Measurements from ENCODE around the gene PHTF2.

Gene PHTF2

DNA sequence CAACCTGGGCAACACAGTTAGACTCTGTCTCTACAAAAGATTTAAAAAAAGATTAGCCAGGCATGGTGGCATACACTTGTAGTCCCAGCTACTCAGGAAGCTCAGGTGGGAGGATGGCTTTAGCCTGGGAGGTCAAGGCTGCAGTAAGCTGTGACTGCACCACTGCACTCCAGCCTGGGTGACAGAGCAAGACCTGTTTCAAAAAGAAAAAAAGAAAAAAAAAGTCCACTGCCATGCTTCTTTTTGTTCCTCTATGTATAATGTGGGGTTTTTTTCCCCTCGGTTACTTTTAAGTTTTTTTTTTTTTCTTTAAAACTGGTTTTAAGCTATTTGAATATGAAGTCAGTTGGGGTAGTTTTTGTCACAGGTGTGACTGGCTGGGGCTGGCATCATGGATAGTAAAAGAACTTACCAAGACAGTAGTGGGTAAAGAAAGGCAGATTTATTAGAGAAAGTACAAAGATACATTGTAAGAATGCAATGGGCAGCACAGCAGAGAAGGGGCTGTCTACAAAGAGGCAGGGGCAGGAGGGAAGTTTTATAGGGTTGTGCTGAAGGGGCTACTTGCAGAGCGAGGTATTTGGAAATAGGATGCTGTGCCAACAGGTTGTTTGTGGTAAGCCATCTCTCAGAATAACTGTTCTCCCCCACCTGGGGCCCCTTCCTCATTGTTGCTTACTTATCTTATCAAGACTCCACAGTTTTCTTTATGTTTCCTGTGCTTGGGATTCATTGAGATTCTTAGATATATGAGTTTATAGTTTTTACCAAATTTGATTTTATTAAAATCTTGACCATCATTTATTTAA is 177.3 kb downstream of the PHTF2 start:
- CTCF ChIA-PET: interaction anchor here (0.7 kb wide), 1 partner anchor 63 kb away, joined by 5 read pairs; no protein-coding TSS in a partner anchor
- POLR2A ChIA-PET: no interaction called here
- H3K4me3 ChIP-seq (ENCODE audit: low read depth, low read length): no peak overlapping the region
- no peaks in the 10 kb centered on the region for H3K36me3 ChIP-seq (ENCODE audit: control insufficient read depth in 2 of 2, insufficient read depth in 1 of 2, low read length in 2 of 2)
- TF ChIP-seq, protein P1, sequence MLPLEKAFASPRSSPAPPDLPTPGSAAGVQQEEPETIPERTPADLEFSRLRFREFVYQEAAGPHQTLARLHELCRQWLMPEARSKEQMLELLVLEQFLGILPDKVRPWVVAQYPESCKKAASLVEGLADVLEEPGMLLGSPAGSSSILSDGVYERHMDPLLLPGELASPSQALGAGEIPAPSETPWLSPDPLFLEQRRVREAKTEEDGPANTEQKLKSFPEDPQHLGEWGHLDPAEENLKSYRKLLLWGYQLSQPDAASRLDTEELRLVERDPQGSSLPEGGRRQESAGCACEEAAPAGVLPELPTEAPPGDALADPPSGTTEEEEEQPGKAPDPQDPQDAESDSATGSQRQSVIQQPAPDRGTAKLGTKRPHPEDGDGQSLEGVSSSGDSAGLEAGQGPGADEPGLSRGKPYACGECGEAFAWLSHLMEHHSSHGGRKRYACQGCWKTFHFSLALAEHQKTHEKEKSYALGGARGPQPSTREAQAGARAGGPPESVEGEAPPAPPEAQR (tag by site-specific recombination; IDR thresholded peaks at IDR 0.05): no peak
- no peaks in the 10 kb centered on the region for H3K4me1 ChIP-seq (ENCODE audit: control insufficient read depth, insufficient read depth, low read length)
- no peak overlapping the region for H3K27ac ChIP-seq (ENCODE audit: extremely low read depth, low read depth, low read length)
- H3K9me3 ChIP-seq (ENCODE audit: control insufficient read depth, insufficient read depth, low read depth, low read length): no peaks in the 10 kb centered on the region

DNA sequence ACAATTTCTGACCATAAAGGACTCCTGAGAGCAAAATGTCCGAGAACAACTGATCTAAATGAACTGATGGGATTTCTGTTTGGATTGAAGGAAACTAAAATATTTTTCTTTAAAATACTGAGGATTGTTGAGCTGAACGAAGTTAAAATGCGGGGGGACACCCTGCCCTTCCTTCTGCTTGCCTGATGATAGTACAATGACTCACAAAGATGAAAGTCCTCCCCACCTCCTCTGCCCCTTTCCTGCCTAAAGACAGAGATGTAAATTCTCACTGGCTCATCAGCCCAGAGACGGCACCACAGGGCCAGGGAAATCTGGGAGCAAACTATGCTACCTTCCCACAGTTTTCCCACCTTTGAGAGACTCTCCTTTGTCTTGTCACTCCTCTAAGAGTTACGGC is 180.6 kb downstream of the PHTF2 start:
- no peak overlapping the region for H3K27ac ChIP-seq (ENCODE audit: extremely low read depth, low read depth, low read length)
- TF ChIP-seq ZNF302 (tag by site-specific recombination; IDR thresholded peaks at IDR 0.05; ENCODE audit: low read depth): no peak
- TF ChIP-seq ZNF335 (tag by site-specific recombination; conservative IDR thresholded peaks at IDR 0.05): no peak
- TF ChIP-seq ZNF423 (tag by site-specific recombination; IDR thresholded peaks at IDR 0.05): no peak
- TF ChIP-seq ZNF174 (tag by site-specific recombination; IDR thresholded peaks at IDR 0.05): no peak
- no peak for TF ChIP-seq ZBTB20 (tag by site-specific recombination; IDR thresholded peaks at IDR 0.05)
- TF ChIP-seq ZNF600 (tag by site-specific recombination; IDR thresholded peaks at IDR 0.05): no peak
- TF ChIP-seq YY1 (tag by site-specific recombination; IDR thresholded peaks at IDR 0.05): no peak
- no peak for TF ChIP-seq ZNF560 (tag by site-specific recombination; IDR thresholded peaks at IDR 0.05; ENCODE audit: borderline replicate concordance)
- no peak for TF ChIP-seq KLF8 (tag by site-specific recombination; IDR thresholded peaks at IDR 0.05)
- TF ChIP-seq ZNF366 (tag by site-specific recombination; conservative IDR thresholded peaks at IDR 0.05): no peak
- no peak for TF ChIP-seq ZNF223 (tag by site-specific recombination; IDR thresholded peaks at IDR 0.05)
- POLR2A ChIA-PET: no interaction called here
- H3K36me3 ChIP-seq (ENCODE audit: control insufficient read depth in 2 of 2, insufficient read depth in 1 of 2, low read length in 2 of 2): no peaks in the 10 kb centered on the region
- CTCF ChIA-PET: no interaction called here
- H3K4me1 ChIP-seq (ENCODE audit: control insufficient read depth, insufficient read depth, low read length): no peaks in the 10 kb centered on the region
- H3K4me3 ChIP-seq (ENCODE audit: low read depth, low read length): no peak overlapping the region
- no peaks in the 10 kb centered on the region for H3K9me3 ChIP-seq (ENCODE audit: control insufficient read depth, insufficient read depth, low read depth, low read length)

DNA sequence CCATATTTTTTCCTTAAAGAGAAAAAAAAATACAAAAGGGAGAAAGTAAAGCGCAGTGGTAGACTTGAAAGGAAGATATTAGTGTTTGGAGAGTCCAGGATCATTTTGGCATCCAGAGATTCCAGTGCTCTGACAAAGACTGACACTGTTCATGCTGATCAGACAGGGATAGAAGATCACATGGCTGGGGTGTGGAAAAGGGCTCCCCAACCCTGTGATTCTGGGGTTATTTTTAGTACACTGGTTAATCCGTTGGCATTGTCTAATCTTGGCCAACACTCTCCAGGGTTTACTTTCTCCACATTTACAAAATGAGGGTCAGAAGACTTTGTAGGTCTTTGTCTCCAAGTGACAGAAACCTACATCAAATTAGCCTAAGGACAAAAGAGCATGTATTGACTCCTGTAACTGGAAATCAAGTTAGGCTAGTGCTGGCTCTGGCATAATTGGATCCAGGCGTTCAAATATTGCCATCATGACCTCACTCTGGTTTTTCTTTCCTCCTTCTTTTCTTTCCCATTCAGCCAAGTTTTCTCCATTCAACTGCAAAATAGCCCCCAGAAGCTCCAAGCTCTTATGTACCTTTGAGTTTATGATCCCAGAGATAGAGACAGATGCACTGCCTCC is 181.6 kb downstream of the PHTF2 start:
- no peaks in the 10 kb centered on the region for H3K4me1 ChIP-seq (ENCODE audit: control insufficient read depth, insufficient read depth, low read length)
- no peaks in the 10 kb centered on the region for H3K36me3 ChIP-seq (ENCODE audit: control insufficient read depth in 2 of 2, insufficient read depth in 1 of 2, low read length in 2 of 2)
- no peak overlapping the region for H3K4me3 ChIP-seq (ENCODE audit: low read depth, low read length)
- no peak overlapping the region for H3K27ac ChIP-seq (ENCODE audit: extremely low read depth, low read depth, low read length)
- ChIA-PET POLR2A (no interaction called here), CTCF (no interaction called here)
- H3K9me3 ChIP-seq (ENCODE audit: control insufficient read depth, insufficient read depth, low read depth, low read length): no peaks in the 10 kb centered on the region
- TF ChIP-seq ZNF510 (tag by site-specific recombination; IDR thresholded peaks at IDR 0.05; ENCODE audit: insufficient replicate concordance) (no peak), ZNF776 (tag by site-specific recombination; IDR thresholded peaks at IDR 0.05; ENCODE audit: borderline replicate concordance) (no peak), ZNF571 (tag by site-specific recombination; IDR thresholded peaks at IDR 0.05) (no peak), ZNF596 (tag by site-specific recombination; IDR thresholded peaks at IDR 0.05) (no peak)
- TF ChIP-seq, protein P1 (tag by site-specific recombination; IDR thresholded peaks at IDR 0.05): no peak
- TF ChIP-seq, protein P2, sequence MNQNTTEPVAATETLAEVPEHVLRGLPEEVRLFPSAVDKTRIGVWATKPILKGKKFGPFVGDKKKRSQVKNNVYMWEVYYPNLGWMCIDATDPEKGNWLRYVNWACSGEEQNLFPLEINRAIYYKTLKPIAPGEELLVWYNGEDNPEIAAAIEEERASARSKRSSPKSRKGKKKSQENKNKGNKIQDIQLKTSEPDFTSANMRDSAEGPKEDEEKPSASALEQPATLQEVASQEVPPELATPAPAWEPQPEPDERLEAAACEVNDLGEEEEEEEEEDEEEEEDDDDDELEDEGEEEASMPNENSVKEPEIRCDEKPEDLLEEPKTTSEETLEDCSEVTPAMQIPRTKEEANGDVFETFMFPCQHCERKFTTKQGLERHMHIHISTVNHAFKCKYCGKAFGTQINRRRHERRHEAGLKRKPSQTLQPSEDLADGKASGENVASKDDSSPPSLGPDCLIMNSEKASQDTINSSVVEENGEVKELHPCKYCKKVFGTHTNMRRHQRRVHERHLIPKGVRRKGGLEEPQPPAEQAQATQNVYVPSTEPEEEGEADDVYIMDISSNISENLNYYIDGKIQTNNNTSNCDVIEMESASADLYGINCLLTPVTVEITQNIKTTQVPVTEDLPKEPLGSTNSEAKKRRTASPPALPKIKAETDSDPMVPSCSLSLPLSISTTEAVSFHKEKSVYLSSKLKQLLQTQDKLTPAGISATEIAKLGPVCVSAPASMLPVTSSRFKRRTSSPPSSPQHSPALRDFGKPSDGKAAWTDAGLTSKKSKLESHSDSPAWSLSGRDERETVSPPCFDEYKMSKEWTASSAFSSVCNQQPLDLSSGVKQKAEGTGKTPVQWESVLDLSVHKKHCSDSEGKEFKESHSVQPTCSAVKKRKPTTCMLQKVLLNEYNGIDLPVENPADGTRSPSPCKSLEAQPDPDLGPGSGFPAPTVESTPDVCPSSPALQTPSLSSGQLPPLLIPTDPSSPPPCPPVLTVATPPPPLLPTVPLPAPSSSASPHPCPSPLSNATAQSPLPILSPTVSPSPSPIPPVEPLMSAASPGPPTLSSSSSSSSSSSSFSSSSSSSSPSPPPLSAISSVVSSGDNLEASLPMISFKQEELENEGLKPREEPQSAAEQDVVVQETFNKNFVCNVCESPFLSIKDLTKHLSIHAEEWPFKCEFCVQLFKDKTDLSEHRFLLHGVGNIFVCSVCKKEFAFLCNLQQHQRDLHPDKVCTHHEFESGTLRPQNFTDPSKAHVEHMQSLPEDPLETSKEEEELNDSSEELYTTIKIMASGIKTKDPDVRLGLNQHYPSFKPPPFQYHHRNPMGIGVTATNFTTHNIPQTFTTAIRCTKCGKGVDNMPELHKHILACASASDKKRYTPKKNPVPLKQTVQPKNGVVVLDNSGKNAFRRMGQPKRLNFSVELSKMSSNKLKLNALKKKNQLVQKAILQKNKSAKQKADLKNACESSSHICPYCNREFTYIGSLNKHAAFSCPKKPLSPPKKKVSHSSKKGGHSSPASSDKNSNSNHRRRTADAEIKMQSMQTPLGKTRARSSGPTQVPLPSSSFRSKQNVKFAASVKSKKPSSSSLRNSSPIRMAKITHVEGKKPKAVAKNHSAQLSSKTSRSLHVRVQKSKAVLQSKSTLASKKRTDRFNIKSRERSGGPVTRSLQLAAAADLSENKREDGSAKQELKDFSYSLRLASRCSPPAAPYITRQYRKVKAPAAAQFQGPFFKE (tag by site-specific recombination; IDR thresholded peaks at IDR 0.05; ENCODE audit: borderline replicate concordance): no peak
- TF ChIP-seq, protein P3, sequence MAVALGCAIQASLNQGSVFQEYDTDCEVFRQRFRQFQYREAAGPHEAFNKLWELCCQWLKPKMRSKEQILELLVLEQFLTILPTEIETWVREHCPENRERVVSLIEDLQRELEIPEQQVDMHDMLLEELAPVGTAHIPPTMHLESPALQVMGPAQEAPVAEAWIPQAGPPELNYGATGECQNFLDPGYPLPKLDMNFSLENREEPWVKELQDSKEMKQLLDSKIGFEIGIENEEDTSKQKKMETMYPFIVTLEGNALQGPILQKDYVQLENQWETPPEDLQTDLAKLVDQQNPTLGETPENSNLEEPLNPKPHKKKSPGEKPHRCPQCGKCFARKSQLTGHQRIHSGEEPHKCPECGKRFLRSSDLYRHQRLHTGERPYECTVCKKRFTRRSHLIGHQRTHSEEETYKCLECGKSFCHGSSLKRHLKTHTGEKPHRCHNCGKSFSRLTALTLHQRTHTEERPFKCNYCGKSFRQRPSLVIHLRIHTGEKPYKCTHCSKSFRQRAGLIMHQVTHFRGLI (tag by site-specific recombination; IDR thresholded peaks at IDR 0.05): no peak
